Measurements from ENCODE around the gene FBRSL1. TPM values are rescaled to one million over a fixed set of nuclear protein-coding genes. Genes with fewer than 3 reads are reported as not detected.
A peak's percentile ranks its signal among the peaks of the same experiment; 100 is the strongest.

FBRSL1 gene
- total and polyA plus RNA-seq, 2 donors (not counting 1 experiment from before 2014, with no cell fraction given), result 62.6 to 112 TPM

GRCh38 chr12:132523576-132524331 is 33.8 kb downstream of the FBRSL1 start:
- Histone ChIP-seq H3K9me3 (ENCODE audit: control extremely low read depth in 1 of 3, control insufficient read depth in 2 of 3, insufficient read depth in 1 of 3, low read length in 2 of 3) (peaks cover 0 to 9% (median 4%) of the 10 kb centered on the region in 3 donors), H3K9ac (ENCODE audit: low read length) (no peak overlapping the region), H3K79me2 (ENCODE audit: control insufficient read depth, insufficient read depth, low read length) (peaks cover 59% of the 10 kb centered on the region), H2AFZ (ENCODE audit: insufficient read depth, low read depth, low read length, poor library complexity, severe bottlenecking) (no peak overlapping the region), H3K36me3 (replicated peaks in 1 of 2; ENCODE audit: control extremely low read depth in 1 of 2, control insufficient read depth in 1 of 2, extremely low read depth in 1 of 2, insufficient read depth in 2 of 2, low read length in 1 of 2) (peaks cover 0 to 10% of the 10 kb centered on the region in 2 experiments), H3K4me2 (replicated peaks; ENCODE audit: low read depth, low read length, poor library complexity, severe bottlenecking) (peak overlapping the region; percentile 40), H3K27me3 (replicated peaks in 1 of 4; ENCODE audit: control extremely low read depth in 1 of 4, control insufficient read depth in 3 of 4, insufficient read depth in 4 of 4, low read length in 3 of 4) (no peaks in the 10 kb centered on the region), H3K27ac (ENCODE audit: low read length in 2 of 2) (no peak overlapping the region), H4K20me1 (ENCODE audit: control insufficient read depth, insufficient read depth, low read length, poor library complexity, severe bottlenecking) (peaks cover 97% of the 10 kb centered on the region), H3K4me3 (ENCODE audit: control extremely low read depth in 1 of 5, extremely low read depth in 1 of 5, insufficient read depth in 1 of 5, low read depth in 2 of 5, low read length in 4 of 5) (no peak overlapping the region), H3K4me1 (ENCODE audit: control insufficient read depth in 2 of 2, insufficient read depth in 2 of 2, low read length in 2 of 2) (peaks cover 5 to 12% of the 10 kb centered on the region in 2 donors)
- no peak overlapping the region for H3K4me3 Mint-ChIP-seq
- peaks cover 11% of the 10 kb centered on the region for H3K4me1 Mint-ChIP-seq
- CTCF ChIA-PET, result interaction anchor here (0.6 to 9.7 kb wide), 18 partner anchors 9 to 369 kb away, joined by 3 to 236 read pairs (median 5); no protein-coding TSS in a partner anchor
- WGBS (ENCODE audit: insufficient coverage), result 60% methylated on average over 28 of the region's 28 CpGs
- DNase-seq (peak; percentile 82), ATAC-seq (ENCODE audit: low read depth) (peak; percentile 79)
- peak; percentile 90 for TF ChIP-seq CTCF (IDR thresholded peaks at IDR 0.05)
- no peak for TF ChIP-seq EZH2 (IDR thresholded peaks at IDR 0.05; ENCODE audit: borderline replicate concordance, insufficient read depth, low read depth, low read length, poor library complexity, severe bottlenecking)
- no peaks in the 10 kb centered on the region for H3K27me3 Mint-ChIP-seq
- no peak overlapping the region for H3K27ac Mint-ChIP-seq
- no peaks in the 10 kb centered on the region for H3K9me3 Mint-ChIP-seq (ENCODE audit: insufficient read depth)
- POLR2A ChIA-PET, result interaction anchor here (0.6 to 2.1 kb wide), 3 partner anchors 38 to 741 kb away, joined by 3 to 12 read pairs (median 5); no protein-coding TSS in a partner anchor
- intact Hi-C loops (cut with micrococcal nuclease), result loop anchor here (1.0 kb wide), 2 partner anchors 38 to 369 kb away; no protein-coding TSS in a partner anchor

DNA sequence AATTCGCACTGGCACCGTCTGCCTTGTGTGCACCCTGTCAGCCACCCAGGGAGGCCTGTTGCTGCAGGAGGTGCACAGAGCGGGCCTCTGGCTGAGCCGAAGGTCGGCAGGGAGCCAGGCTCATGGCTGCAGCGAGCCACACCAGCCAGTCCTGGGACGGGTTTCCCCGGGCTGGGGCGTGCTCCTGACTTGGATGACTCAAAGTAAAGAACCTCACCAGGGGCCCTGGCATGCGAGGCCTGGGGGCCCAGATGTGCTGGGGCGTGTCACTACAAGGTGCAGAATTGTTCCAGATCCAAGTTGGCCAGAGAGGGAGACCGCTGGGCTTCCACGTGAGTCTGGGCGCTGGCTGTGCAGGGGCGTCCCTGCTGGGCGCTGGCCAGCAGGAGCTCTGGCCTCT is 34.5 kb downstream of the FBRSL1 start:
- 90% methylated on average over 16 of the region's 16 CpGs for WGBS (ENCODE audit: insufficient coverage)
- no peak for ATAC-seq (ENCODE audit: low read depth)

More for the DNA sequence above, 34.5 kb downstream of the FBRSL1 start:
- H3K27ac Mint-ChIP-seq, result no peak overlapping the region
- peaks cover 0 to 3% of the 10 kb centered on the region in 2 experiments for H3K36me3 ChIP-seq (replicated peaks in 1 of 2; ENCODE audit: control extremely low read depth in 1 of 2, control insufficient read depth in 1 of 2, extremely low read depth in 1 of 2, insufficient read depth in 2 of 2, low read length in 1 of 2)
- intact Hi-C loops (cut with micrococcal nuclease), result no loop called here
- H3K27ac ChIP-seq (ENCODE audit: low read length in 2 of 2), result no peak overlapping the region
- no peak overlapping the region for H2AFZ ChIP-seq (ENCODE audit: insufficient read depth, low read depth, low read length, poor library complexity, severe bottlenecking)
- H3K9me3 Mint-ChIP-seq (ENCODE audit: insufficient read depth), result no peaks in the 10 kb centered on the region
- peaks cover 0 to 3% (median 1%) of the 10 kb centered on the region in 3 donors for H3K9me3 ChIP-seq (ENCODE audit: control extremely low read depth in 1 of 3, control insufficient read depth in 2 of 3, insufficient read depth in 1 of 3, low read length in 2 of 3)
- H3K9ac ChIP-seq (ENCODE audit: low read length), result no peak overlapping the region
- H4K20me1 ChIP-seq (ENCODE audit: control insufficient read depth, insufficient read depth, low read length, poor library complexity, severe bottlenecking), result peaks cover 97% of the 10 kb centered on the region
- H3K4me3 ChIP-seq (ENCODE audit: control extremely low read depth in 1 of 5, extremely low read depth in 1 of 5, insufficient read depth in 1 of 5, low read depth in 2 of 5, low read length in 4 of 5), result no peak overlapping the region
- H3K79me2 ChIP-seq (ENCODE audit: control insufficient read depth, insufficient read depth, low read length), result peaks cover 53% of the 10 kb centered on the region
- H3K4me2 ChIP-seq (replicated peaks; ENCODE audit: low read depth, low read length, poor library complexity, severe bottlenecking), result no peak overlapping the region
- peaks cover 5 to 12% of the 10 kb centered on the region in 2 donors for H3K4me1 ChIP-seq (ENCODE audit: control insufficient read depth in 2 of 2, insufficient read depth in 2 of 2, low read length in 2 of 2)
- no peak for TF ChIP-seq EZH2 (IDR thresholded peaks at IDR 0.05; ENCODE audit: borderline replicate concordance, insufficient read depth, low read depth, low read length, poor library complexity, severe bottlenecking)
- no peak for TF ChIP-seq CTCF (IDR thresholded peaks at IDR 0.05)
- ChIA-PET POLR2A (interaction anchor here (2.1 kb wide), 1 partner anchor 109 kb away, joined by 12 read pairs; no protein-coding TSS in a partner anchor), CTCF (interaction anchor here (0.6 to 9.7 kb wide), 12 partner anchors 10 to 371 kb away, joined by 3 to 236 read pairs (median 7); no protein-coding TSS in a partner anchor)
- H3K4me3 Mint-ChIP-seq, result no peak overlapping the region
- no peaks in the 10 kb centered on the region for H3K27me3 Mint-ChIP-seq
- DNase-seq, result no peak
- H3K27me3 ChIP-seq (replicated peaks in 1 of 4; ENCODE audit: control extremely low read depth in 1 of 4, control insufficient read depth in 3 of 4, insufficient read depth in 4 of 4, low read length in 3 of 4), result no peaks in the 10 kb centered on the region
- peaks cover 9% of the 10 kb centered on the region for H3K4me1 Mint-ChIP-seq
